Measurements from ENCODE around the gene SNX32.
"Not testable (repeated sequence)": the region's sequence is repeated elsewhere in the genome, so short reads cannot be mapped to it uniquely, and the experiment has no call there.

SNX32 gene

DNA sequence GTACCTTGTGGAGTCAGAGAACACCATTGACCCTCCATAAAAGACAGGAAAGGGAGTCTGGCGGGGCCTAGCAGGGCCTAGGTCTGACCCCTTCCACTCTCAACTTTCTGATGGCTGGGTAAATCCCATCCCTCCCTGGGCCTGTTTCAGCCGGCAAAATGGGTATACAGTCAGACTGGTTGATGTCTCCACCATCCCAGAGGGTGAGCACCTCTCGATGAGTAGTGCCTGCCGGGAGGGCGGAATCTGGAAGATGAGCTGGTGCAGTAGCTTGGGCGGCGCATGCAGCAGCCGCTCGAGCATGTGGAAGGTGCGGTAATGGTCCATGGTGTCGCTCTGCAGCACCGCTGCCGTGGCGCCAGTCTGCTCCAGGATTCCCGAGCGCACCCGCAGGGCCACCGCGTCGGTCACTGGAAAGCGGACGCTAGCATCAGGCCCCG is 54.0 kb downstream of the SNX32 start:
- DNase-seq, result no peak

- DNase-seq, result peak; percentile 96 to 99 (median 98)
Measured at GRCh38 chr11:65888163-65888814, 54.5 kb downstream of the SNX32 start, which contains the start of gene FIBP. Gene FIBP, minus strand, starts transcription at chr11:65888471. Its CDS starts 53 bp downstream, at chr11:65888418.

GRCh38 chr11:65890324-65891218 is 56.8 kb downstream of the SNX32 start, which contains the start of gene CCDC85B:
Gene CCDC85B, plus strand, starts transcription at chr11:65890673. Its CDS starts 111 bp downstream, at chr11:65890784.
- peak; percentile 99 to 100 (median 99) for DNase-seq

GRCh38 chr11:65891219-65892136 is 57.7 kb downstream of the SNX32 start:
- DNase-seq, result peak in 1 of 3 donors; percentile 23

DNA sequence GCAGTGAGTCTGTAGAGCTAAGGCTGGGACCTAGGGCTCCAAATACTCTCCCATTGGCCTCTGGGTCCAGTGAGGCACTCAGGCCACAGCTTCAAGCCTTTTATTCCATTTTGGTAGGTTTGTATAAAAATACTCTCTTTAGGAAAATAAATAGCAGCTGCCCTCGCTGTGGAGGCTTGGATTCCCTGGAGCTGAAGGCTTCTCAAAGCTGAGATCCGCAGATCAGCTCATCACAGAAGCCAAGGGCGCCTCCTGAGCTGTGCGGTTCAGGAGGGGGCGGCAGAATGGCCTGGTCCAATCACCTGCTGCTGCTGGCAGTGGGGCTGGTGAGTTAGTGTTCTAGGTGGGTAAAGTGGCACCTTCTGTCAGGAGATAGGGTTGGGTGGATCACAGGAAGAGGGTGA is 58.4 kb downstream of the SNX32 start:
- not testable (repeated sequence) for DNase-seq

DNA sequence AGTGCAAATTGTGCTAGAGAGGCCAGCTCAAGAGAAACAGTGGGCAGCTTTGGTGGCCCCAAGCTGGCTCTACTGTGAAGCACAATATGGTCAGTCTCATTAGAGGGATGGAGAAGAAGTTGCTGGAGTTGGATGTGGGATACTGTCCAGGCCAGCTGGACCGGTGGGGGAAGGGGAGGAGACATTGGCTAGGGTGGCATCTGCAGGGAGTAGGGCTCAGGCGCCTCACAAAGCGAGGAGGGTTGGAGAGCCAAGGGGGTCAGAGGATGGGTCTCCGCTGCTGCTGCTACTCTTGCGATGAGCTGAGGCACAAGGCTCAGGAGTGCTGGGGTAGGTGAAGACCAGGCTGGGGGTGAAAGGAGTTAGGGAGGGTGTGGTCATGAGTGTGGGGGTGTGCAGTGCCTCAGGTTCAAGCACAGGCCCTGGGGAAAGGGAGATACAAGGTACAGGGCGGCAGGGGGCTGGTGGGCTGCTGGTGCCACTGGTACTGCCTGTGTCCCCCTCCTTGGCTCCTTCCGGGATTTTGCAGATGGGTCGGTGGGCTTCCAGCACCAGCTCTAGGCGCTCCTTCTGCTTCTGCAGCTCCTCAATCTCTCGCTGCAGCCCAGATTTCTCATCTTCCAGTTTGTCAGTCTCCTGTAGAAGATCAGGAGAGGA is 59.0 kb downstream of the SNX32 start:
- DNase-seq, result no peak

- peak in 2 of 3 donors; percentile 46 to 62 for DNase-seq
Measured at GRCh38 chr11:65894034-65894591, 60.4 kb downstream of the SNX32 start.

GRCh38 chr11:65895482-65895981 is 61.8 kb downstream of the SNX32 start:
- no peak for DNase-seq

- peak; percentile 46 to 62 (median 53) for DNase-seq
Measured at GRCh38 chr11:65896034-65896999, 62.6 kb downstream of the SNX32 start.

DNA sequence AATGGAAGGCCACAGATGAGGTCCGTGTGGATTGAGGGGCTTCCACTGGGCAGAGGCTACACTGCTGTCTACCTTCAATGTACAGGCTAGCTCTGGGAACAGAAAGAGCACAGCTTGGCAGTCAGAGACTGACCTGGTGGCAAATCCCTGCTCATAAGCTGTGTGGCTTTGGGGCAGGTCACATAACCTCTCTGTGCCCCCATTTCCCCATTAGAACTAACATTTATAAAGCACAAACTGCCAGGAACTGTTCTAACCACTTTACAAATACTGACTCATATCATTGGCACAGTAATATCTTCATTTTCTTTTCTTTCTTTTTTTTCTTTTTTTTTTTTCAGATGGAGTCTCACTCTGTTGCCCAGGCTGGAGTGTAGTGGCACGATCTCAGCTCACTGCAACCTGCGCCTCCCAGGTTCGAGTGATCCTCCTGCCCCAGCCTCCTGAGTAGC is 63.3 kb downstream of the SNX32 start:
- no peak for DNase-seq

- no peak for DNase-seq
Measured at GRCh38 chr11:65898656-65899355, 65.0 kb downstream of the SNX32 start.

DNA sequence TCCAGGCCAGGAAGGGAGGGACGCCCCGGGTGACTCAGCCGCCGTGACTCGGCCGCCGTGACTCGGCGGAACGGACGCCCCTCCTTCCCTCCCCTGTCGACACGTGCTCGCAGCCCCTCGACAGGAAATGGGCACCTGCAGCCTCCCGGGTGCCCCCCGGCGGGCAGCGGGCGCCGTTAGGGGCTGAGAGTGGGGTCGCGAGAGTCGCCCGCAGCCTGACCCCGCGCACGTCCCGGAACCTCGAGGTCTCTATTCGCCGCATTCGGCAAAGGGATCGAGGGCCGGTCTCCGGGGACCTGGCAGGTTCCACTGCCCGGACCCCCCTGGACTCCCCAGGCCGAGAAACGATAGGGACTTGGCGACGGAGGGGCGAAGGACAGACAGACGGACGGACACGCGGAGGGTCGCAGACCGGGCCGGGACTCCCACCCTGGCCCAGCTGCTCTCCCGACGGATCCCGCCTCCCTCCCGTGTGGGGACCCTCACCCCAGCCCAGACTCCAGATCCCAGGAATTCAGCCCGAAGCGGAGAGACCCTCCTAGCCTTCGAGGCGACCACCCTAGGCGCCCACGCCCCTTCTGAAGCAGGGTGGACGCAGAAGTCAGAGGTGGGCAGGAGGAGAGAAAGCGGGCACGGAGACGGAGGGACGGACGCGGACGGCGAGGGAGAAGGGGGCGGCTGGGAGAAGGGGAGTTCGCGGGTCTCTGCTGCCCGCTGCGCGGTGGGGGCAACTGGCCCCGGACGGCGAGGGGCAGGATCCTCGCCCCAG is 65.8 kb downstream of the SNX32 start:
- DNase-seq, result peak; percentile 90 to 95 (median 91)

DNA sequence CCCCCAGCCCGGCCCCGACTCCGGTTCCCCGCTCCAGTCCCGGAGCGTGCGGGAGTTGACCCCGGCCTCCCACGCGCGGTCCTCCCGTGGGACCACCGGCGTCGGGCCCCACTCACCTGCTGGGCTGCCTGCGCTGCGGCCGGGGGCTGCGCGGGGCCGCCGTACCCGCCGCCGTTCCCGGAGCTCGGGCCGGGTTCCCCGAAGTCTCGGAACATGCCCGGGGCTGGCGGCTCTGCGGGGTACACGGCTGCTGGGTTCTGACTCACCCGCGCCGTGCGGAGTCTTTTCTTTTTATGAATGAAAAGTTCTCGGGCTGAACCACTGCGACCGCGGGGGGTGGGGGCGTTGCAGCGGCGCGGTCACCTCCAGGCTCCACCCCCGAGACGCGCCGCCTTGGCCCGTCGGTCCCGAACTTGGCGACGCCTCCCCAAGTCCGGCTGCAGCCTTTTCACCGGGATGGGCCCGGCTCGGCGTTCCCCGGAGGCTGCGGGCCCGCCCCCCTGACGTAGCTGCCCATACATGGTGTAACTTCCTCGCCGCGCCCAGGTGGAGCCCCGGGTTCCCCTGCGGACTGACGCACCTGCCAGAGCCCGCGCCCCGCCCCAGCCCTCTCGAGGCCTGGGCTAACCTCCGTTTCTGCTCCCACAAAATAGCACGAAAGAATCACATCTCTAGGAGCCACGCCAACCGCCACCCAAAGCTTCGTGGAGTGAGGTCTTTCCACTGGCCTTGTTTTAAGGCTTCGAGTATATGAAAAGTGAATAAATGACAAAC is 66.5 kb downstream of the SNX32 start, which contains the start of gene FOSL1:
FOSL1 (minus strand) TSS at position 264 of the 774 bp plus-strand sequence; CDS start at position 215, 49 bp downstream.
- peak; percentile 96 to 98 (median 97) for DNase-seq

GRCh38 chr11:65900899-65901180 is 67.1 kb downstream of the SNX32 start:
- no peak for DNase-seq

DNA sequence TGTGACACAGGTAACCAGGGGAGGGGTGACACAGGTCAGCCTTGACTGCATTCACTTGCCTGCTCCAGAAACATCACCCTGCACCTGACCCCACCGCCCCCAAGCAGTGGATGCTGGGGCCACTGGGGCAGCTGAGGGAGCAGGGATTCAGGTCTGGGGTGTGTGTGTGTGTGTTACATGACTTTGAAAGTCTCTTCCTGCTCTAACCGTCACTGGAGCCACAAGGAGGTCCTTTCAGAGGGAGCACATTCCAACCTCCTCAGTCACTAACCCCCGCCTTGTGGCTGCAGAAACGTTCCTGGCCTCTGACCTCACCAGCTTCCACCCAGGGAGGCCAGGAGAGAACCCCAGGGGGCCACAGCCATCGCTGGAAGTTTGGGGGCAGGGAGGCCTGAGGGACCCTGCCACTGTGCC is 69.3 kb downstream of the SNX32 start:
- DNase-seq, result no peak

Measured in suppressor macrophage treated with lipopolysaccharide for 1 hour (primary cell).